C4-2B (cell line): Measurements from ENCODE around the gene FBXO31.

ENCODE experiments used
- H3K27ac ChIP-seq: fragments of 450-650 bp; 2 replicates; pipeline ENCODE4 v1.5.1; 2017
- ZFX ChIP-seq: fragments of 450-650 bp; IDR thresholded peaks from 2 replicates; pipeline ENCODE4 v1.6.1; 2017
- TF ChIP-seq, protein P1 (sequence below): fragments of 450-650 bp; conservative IDR thresholded peaks from 2 replicates; pipeline ENCODE4 v1.5.1; 2017; ENCODE audit warnings: mild to moderate bottlenecking

The FBXO31 gene

DNA sequence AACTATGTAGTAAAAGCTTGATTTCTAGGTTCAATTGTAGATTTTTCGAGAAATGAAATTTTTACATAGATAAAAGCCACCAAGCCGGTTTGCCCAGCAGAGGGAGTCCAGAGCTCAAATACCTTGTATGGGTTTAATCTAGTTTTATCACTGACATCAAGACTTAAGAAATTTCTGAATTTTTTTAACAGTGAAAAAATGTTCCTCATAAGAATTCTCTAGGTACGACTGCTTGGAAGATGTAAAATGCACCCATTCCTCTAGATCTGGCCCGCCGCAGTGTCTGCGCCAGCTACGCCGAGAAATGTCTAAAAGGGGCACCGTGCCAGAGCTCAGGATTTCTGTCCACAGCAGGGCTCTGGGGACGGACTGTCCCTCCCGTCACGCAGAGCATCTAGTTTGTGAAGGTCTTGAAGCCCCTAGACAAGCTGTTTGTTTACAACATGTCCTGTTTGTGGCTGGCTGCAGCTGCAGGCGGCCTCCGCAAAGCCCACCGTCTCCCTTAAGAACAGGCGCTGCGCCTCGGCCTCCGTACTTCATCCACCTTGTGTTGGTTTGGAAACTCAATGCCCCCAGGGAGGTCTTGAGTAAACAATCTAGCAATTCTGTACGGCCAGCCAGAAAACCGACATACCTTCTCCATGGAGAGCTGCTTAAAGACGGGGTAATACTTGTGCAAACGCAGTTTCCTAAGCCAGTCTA lies 33.4 kb upstream of the FBXO31 start:
- no peak overlapping the region for H3K27ac ChIP-seq

GRCh38 chr16:87415441-87415840 lies 31.9 kb upstream of the FBXO31 start:
- no peak for TF ChIP-seq ZFX
- TF ChIP-seq, protein P1, sequence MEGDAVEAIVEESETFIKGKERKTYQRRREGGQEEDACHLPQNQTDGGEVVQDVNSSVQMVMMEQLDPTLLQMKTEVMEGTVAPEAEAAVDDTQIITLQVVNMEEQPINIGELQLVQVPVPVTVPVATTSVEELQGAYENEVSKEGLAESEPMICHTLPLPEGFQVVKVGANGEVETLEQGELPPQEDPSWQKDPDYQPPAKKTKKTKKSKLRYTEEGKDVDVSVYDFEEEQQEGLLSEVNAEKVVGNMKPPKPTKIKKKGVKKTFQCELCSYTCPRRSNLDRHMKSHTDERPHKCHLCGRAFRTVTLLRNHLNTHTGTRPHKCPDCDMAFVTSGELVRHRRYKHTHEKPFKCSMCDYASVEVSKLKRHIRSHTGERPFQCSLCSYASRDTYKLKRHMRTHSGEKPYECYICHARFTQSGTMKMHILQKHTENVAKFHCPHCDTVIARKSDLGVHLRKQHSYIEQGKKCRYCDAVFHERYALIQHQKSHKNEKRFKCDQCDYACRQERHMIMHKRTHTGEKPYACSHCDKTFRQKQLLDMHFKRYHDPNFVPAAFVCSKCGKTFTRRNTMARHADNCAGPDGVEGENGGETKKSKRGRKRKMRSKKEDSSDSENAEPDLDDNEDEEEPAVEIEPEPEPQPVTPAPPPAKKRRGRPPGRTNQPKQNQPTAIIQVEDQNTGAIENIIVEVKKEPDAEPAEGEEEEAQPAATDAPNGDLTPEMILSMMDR: no peak
- no peak overlapping the region for H3K27ac ChIP-seq

More for the DNA sequence above, 33.4 kb upstream of the FBXO31 start:
- no peak for TF ChIP-seq ZFX
- TF ChIP-seq, protein P1: peak; percentile 78

- TF ChIP-seq, protein P1: no peak
- no peak for TF ChIP-seq ZFX
Observed at GRCh38 chr16:87414251-87414680, 30.7 kb upstream of the FBXO31 start.

GRCh38 chr16:87412996-87413421 lies 29.4 kb upstream of the FBXO31 start:
- TF ChIP-seq, protein P1: no peak
- TF ChIP-seq ZFX: no peak
- no peak overlapping the region for H3K27ac ChIP-seq

More at GRCh38 chr16:87414251-87414680, 30.7 kb upstream of the FBXO31 start:
- H3K27ac ChIP-seq: no peak overlapping the region

GRCh38 chr16:87412371-87412995 lies 28.9 kb upstream of the FBXO31 start:
- no peak for TF ChIP-seq ZFX
- TF ChIP-seq, protein P1: no peak
- no peak overlapping the region for H3K27ac ChIP-seq

GRCh38 chr16:87411375-87412271 lies 28.0 kb upstream of the FBXO31 start:
- TF ChIP-seq, protein P1: no peak
- TF ChIP-seq ZFX: no peak
- H3K27ac ChIP-seq: no peak overlapping the region
